ENCODE measurements around the gene RMDN3. TPM values are rescaled to one million over a fixed set of nuclear protein-coding genes. Genes with fewer than 3 reads are reported as not detected.

RMDN3 gene
- total and polyA plus RNA-seq, 9 of the 15 experiments (the other 6 are each of a cell fraction or from before 2014, with no cell fraction given) = 8.1 to 38.2 (median 25.9) TPM

GRCh38 chr15:40694688-40695468 lies 60.2 kb downstream of the RMDN3 start, which contains the start of gene RAD51 (continued):
- TF ChIP-seq MITF (IDR thresholded peaks at IDR 0.05) (no peak), MAFK (IDR thresholded peaks at IDR 0.05; ENCODE audit: low read length) (no peak), CREBBP (IDR thresholded peaks at IDR 0.05; ENCODE audit: low read depth, low read length) (no peak), L3MBTL2 (IDR thresholded peaks at IDR 0.05) (peak; percentile 93), E2F5 (CRISPR knock-in tag; IDR thresholded peaks at IDR 0.05) (peak; percentile 79; the same call in 1 of the 2 replicates), NCOA4 (IDR thresholded peaks at IDR 0.05; ENCODE audit: partially characterized antibody) (no peak), GTF2B (IDR thresholded peaks at IDR 0.05; ENCODE audit: extremely low read depth, insufficient read length) (no peak), RBM25 (IDR thresholded peaks at IDR 0.05; ENCODE audit: low read depth, low read length, severe bottlenecking) (no peak), POLR2B (IDR thresholded peaks at IDR 0.05; ENCODE audit: low read depth, partially characterized antibody) (peak; percentile 91), ZNF644 (tag; IDR thresholded peaks at IDR 0.05; ENCODE audit: low read depth) (no peak), TCF7 (IDR thresholded peaks at IDR 0.05; ENCODE audit: borderline replicate concordance) (no peak), HDAC3 (IDR thresholded peaks at IDR 0.05; ENCODE audit: borderline replicate concordance, partially characterized antibody) (no peak), NFIC (IDR thresholded peaks at IDR 0.05) (peak; percentile 51; the same call in 1 of the 2 replicates), HIVEP1 (CRISPR knock-in tag; IDR thresholded peaks at IDR 0.05) (no peak), ATF4 (CRISPR knock-in tag; IDR thresholded peaks at IDR 0.05) (no peak), ZNF124 (CRISPR knock-in tag; IDR thresholded peaks at IDR 0.05) (no peak), TCF15 (CRISPR knock-in tag; IDR thresholded peaks at IDR 0.05) (no peak), ZNF668 (CRISPR knock-in tag; IDR thresholded peaks at IDR 0.05) (no peak), ZBTB26 (CRISPR knock-in tag; IDR thresholded peaks at IDR 0.05) (no peak), NELFE (IDR thresholded peaks at IDR 0.05; ENCODE audit: insufficient read depth, insufficient read length) (no peak), ZNF384 (IDR thresholded peaks at IDR 0.05; ENCODE audit: low read depth, low read length) (no peak), XRCC4 (IDR thresholded peaks at IDR 0.05; ENCODE audit: extremely low read depth, insufficient read depth, insufficient read length) (no peak), PCBP2 (IDR thresholded peaks at IDR 0.05; ENCODE audit: low read depth, low read length, poor library complexity, severe bottlenecking) (no peak)

Data from K562 (cell line).